HG03045 (cell line): ENCODE measurements around the gene OLFM2.

Experiments used
- ATAC-seq: cut with Tn5 transposase; IDR thresholded peaks from one replicate; pipeline ENCODE4 v1.9.1; 2021; ENCODE audit warnings: mild to moderate bottlenecking, moderate library complexity; ENCODE audit not compliant: unreplicated experiment

OLFM2 gene

DNA sequence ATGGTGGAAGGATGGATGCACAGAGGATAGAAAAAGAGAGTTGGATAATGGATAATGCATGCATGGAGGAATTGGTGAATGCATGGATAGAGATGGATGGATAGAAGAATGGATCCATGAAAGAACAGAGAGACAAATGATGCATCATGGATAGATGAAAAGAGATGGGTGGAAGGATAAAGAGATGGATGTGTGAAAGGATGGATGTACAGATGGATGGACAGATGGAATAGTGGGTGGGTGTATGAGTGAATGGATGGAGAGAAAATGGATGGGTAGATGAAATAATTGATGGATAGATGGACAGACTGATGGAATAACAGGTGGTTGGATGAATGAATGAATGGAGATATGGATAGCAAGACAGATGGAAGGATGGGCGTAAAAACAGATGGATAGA lies 25.7 kb downstream of the OLFM2 start:
- no peak for ATAC-seq

DNA sequence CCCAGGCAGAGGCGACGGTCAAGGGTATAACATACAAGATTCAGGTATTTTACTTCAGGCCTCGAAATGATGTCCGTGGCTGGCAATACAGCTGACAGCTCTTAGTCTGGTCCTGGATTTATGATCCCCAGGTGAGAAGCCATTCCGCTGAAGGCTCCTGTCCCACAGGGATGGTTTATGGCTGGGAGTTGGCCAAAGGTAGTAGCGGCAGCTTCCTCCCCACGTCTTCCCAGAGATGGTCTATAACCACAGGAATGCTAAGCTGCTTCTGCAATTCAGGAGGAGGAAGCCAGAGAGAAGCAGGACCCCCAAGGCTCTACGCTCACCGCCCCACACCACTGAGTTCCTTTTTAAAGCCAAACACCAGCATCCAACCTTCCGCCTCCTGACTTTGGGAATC lies 27.1 kb downstream of the OLFM2 start:
- no peak for ATAC-seq

DNA sequence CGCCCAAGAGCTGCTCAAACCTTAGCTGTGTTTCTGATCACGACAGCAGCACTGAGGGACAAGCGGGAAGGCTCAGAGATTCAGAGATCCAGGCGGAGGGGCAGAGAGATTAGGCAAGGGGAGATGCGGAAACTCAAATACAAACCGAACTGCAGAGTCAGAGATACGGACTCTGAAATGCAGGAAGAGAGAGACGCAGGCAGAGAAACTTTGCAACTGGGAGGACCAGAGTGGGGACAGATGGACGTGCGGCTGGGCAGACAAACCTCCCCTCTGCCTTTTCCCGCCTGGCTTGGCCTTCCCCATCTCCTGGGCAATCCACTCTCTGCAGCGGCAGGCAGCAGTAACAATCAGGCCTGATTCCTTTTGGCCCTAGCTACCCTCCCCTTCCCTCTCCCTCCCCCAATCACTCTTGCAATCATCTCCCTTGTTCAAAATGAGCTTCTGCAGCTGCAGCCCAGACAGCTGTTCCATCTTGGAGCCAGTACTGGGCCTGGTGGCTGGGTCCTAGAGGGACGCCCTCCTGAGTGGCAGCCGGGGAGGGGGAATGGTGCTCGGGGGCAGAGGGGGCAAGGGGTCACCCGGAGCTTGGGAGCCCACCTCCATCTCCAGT lies 29.7 kb downstream of the OLFM2 start:
- no peak for ATAC-seq

DNA sequence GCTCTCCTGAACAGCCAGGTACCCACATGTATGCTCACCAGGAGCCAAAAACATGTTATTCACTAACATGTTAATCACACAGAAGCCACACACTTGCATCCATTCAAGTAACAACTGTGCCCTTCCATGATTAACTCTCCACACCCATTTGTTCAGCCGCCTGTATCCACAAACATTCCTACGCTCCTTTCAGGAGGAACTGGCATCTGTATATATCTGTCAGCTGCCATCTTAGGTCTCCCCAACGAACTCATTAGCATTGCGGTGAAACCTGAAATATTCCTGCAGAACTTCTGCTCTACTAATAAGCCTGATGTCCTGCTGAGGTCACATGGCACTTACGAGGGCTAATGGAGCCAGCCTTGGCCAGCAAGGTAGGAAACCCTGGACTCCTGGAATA lies 33.0 kb downstream of the OLFM2 start:
- ATAC-seq = no peak

DNA sequence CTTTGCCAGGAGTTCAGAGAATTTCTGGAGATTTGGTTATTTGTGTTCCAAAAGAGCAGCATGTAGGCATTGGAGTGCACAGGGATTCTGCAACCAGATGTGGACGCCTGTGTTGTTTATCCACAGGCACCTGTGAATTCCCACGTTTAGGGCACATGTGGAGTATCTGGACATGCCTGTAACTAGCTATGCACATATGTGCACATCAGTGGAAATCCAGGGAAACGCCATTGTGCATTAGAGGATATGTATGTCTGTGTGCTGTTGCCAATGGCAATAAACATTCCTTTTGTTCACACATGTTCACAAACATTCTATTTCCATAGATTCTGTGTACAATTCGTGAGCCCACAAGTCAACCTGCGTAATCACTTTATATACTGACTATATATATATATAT lies 34.7 kb downstream of the OLFM2 start:
- no peak for ATAC-seq

DNA sequence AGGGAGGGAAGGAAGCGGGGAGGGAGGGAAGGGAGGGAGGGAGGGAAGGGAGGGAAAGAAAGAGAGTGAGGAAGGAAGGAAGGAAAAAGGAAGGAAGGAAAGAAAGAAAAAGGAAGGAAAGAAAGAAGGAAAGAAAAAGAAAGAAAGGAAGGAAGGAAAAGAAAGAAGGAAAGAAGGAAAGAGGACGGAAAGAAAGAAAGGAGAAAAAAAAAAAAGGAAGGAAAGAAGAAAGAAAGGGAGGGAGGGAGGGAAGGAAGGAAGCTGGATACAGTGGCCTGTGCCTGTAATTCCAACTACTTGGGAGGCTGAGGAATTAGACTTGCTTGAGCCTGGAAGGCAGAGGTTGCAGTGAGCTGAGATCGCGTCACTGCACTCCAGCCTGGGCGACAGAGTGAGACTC lies 35.3 kb downstream of the OLFM2 start:
- ATAC-seq = no peak

DNA sequence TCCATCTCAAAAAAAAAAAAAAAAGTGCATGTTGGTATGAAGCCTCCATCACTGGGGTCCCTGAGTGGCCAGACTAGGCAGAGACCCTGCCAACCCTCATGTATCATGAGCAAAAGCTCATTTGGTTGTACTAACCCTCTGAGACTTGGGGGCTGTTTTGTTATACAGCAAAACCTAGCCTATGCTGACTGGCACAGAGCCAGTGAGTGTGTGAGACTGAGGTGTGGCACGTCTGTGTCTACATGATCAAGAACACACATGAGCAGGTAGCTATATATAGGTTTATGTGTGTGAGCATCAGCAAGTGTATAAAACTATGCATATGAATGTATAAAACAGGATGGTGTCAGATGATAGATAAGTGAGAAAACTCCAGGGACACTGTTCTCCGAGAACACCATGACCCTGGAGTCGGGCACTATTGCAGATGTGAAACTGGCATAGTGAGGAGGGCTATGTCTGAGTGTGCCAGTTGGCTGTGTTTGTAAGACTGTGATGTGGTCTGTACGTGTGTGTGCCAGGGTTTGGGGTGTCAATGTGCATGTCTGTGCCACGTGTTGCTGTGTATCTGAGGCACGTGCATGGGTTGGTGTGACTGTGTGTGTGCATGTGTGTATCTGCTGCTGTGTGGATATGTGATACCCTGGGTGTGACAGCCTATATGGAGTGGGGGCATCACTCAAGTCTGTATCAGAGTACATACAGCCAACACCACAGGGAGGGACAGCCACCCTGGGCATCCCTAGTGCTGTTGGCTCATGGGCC lies 44.5 kb downstream of the OLFM2 start:
- no peak for ATAC-seq

DNA sequence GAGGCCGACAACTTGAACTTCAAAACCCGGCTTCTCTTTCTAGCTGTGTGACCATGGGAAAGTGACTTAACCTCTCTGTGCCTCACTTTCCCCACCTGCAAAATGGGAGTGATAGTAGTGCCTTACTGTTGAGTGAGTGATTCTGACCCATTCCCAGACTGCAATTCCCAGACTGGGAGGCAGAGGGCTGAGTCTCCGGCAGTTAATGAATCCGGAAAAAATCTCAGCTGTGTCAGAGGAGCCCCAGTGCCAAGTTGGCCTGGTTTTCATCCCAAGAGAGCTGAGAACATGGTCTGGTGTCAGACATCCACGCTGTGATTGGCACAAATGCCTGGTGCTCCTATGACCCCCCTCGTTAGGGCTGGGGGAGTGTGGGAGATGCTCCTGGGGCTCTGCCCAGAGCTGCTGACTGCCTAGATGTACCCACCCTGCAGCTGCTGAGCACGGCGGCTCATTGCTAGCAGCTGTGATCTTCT lies 51.2 kb downstream of the OLFM2 start:
- ATAC-seq = no peak

DNA sequence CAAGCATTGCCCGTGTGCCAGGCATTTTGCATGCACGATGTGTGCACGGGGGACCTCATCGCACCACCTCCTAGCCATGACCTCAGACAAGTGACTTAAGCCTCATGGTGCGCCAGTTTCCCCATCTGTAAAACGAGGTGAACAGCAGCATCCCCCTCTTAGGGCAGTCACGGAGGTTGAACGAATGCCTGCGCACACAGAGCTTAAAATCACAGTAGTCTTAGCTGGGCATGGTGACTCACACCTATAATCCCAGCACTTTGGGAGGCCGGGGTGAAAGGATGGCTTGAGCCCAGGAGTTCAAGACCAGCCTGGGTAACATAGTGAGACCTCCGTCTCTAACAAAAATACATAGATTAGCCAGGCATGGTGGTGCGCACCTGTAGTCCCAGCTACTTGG lies 52.6 kb downstream of the OLFM2 start:
- no peak for ATAC-seq

DNA sequence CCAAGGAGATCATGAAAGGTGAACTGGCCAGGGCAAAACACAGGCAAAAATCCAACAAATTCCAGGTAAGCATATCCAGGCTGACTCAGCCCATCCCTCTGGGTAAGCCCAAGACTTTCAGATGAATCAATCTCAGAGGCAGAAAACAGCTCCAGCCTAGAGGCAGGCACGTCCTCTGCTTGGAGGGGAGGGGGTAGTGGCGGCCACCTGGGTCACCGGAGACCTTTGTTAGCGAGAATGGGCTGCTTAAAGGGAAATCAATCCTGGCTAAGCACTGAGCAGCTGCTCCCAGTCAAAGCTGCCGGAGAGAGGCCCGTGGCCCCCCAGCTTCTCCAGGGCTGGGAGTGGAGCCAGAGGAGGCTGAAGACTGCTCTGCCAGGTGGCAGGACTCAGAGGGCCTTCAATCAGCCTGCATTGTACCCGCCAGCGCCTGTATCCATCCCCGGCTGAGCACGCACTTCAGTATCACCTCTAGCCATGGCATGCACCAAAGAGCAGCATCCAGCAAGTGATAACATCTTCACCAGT lies 53.0 kb downstream of the OLFM2 start:
- no peak for ATAC-seq

DNA sequence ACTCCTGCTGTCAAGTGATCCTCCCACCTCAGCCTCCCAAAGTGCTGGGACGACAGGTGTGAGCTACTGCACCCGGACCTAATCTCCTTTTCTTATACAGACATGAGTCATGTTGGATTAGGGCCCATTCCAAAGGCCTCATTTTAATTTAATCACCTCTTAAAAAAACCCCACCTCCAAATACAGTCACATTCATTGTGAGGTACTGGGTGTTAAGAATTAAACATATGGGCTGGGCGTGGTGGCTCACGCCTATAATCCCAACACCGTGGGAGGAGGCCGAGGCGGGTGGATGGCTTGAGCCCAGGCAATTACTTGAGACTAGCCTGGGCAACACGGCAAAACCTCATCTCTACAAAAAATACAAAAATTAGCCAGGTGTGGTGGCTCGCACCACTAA lies 54.6 kb downstream of the OLFM2 start:
- ATAC-seq = no peak

DNA sequence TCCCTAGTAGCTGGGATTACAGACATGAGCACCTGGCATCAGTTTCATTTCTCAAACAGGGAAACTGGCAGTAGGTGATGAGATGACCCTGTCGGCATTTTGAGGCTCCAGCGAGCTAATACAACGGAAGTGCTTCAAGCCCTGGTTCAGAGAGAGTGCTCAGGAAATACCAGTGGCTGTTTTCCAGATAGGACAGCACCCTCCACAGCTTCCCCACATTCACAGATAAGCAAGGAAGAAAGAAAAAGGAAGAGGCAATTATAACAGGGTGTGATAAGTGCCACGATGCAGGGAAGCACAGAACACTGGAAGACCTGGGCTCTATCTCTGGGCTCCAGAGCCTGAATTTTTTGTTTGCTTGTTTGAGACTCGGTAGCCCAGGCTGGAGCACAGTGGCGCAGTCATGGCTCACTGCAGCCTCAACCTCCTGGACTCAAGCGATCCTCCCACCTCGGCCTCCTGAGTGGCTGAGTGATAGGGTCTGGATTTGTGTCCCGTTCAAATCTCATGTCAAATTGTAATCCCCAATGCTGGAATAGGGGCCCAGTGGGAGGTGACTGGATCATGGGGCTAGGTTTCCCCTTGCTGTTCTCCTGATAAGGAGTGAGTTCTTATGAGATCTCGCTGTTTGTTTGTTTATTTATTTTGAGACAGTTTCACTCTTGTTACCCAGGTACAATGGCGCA lies 57.7 kb downstream of the OLFM2 start:
- no peak for ATAC-seq

DNA sequence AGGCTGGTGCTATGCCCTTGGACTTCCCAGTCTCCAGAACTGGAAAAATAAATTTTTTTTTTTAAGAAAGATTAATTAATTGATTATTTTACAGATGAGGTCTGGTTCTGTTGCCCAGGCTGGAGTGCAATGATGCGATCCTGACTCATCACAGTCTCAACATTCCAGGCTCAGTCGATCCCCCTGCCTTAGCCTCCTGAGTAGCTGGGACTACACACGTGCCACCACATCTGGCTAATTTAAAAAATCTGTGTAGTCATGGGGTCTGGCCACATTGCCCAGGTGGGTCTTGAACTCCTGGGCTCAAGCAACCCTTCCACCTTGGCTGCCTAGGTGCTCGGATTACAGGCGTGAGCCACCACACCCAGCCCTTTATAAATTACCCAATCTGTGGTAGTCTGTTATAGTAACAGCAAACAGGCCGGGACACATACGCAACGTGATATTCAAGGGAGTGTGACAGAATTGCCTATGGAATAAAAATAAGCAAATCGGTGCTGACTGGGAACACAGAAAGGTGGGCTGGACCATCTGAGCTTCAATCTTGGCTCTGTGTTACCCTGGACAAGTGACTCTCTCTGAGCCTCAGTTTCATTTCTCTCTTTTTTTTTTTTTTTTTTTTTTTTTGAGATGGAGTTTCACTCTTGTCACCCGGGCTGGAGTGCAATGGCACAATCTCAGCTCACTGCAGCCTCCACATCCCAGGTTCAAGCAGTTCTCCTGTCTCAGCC lies 58.4 kb downstream of the OLFM2 start:
- ATAC-seq = no peak

DNA sequence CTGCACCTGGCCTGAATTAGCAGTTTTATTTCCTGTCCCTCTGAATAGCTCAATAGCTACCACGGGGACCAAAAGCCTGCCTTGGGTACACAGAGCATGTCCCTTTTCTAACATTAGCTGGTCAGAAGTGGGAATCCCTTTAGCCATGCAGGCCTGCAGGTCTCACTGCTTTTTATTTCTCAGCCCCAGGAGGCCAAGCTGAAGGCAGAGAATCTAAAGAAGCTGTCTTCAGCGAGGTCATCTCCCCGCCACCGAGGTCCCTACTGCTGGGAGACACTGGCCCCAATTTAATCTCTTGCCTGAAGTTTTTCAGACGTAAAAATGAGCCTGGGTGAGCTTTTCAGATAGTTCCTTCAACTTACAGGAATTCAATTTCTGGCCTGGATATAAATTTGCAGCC lies 60.5 kb downstream of the OLFM2 start:
- no peak for ATAC-seq

DNA sequence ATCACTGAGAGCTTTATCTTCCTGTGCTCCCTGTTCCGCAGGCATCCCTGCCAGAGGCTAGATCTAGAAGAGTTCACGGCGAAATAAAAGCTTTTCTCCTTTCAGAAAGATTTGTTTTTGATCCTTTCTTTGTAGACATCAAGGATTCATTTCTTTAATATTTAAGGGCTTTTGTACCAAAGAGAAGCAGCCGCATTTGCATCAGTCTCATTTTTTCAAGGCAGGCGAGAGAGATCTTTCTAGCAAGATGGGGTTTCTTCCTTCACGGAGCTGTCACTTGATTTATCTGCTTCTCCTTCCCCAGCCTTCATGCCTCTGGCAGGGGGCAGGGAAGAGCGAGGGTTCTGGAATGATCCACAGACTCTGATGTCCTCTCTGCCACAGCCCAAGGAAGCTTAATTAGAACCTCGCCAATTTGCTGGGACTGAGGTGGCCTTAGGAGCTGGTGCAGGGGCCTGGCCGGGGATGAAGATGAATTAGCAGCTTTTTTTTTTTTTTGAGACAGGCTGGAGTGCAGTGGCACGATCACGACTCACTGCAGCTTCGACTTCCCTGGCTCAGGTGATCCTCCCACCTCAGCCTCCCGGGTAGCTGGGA lies 61.2 kb downstream of the OLFM2 start:
- no peak for ATAC-seq

DNA sequence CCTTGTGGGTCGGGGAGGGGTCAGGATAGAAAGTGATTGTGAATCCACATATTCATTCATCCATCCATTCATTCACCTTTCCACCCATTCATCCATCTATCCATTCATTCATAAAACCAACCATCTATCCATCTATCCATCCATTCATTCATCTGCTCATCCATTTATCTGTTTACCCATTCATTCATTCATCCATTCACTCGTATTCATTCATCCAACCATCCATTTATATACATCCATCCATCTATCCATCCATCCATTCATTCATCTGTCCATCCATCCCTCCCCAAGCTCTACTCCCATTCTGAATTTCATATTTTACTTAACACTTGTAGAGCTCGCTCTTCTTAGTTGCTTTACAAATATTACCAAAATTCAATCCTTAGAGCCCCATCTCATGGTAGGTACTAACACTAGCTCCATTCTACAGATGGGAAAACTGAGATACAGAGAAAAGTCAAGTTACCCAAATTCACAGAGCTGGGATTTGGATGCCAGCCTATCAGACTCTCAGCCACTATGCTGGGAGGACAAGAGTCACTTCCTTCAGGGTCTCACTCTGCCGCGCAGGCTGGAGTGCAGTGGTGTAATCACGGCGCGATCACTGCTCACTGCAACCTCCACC lies 63.6 kb downstream of the OLFM2 start:
- ATAC-seq = no peak

DNA sequence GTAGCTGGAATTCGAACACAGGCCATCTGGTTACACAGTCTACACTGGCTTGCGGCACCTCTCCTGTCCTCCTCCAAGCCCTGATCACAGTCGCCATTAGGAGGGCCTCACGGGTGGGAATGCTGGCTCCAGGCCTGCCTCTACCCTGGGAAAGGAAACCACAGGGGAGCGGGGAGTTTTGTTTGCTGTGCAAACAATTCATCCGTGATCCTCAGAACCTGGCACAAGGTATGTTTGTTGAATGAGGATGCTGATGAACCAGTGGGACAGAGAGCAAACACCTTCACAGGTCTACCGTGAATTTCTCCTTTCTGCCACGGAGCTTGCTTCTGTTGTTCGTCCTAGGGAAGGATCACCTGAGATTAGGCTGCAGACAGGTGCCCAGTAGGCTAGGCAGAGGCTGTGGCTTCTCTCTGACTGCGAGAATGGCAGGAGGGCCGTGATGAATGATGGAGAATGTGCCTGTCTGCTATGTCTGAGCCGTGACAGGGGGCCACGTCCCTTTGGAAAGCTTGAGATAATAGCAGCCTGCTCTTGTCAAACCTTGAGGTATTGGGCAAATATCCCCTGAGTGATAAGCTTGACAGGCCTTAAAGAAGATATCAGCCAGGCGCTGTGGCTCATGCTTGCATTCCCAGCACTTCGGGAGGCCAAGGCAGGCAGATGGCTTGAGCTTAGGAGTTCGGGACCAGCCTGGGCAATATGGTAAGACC lies 64.5 kb downstream of the OLFM2 start:
- ATAC-seq = no peak

DNA sequence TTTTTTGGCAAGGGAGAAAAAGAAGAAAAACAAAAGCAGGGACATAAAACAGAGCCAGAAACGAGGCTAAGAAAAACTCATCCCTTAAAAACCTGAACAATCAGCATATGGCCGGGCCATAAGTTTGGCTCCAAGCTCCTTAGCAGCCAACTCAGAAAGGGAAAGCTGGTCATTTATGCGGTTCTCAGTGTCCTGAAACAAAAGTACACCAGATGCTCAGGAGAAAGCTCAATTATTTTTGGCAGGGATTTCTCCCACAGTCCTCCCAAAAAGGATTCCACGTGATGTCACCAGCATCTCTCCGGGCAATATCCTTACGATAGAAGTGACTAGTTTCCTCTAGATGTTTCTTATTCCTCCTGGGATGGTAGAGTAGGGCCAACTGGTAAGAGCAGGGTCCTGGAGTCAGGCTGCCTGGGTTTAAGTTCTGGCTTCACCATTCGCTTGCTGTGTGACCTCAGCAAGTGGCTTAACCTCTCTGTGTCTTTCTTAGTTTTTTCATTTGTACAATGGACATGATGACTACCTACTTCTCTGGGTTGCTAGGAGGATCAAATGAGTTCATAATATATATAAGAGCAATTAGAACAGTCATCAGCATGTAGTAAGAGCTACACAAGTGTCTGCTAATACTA lies 67.2 kb downstream of the OLFM2 start:
- no peak for ATAC-seq
